Psoas muscle (tissue), 8 donors: ENCODE results near the gene EIPR1. TPM values are rescaled to one million over a fixed set of nuclear protein-coding genes. Genes with fewer than 3 reads are reported as not detected.

ENCODE experiments used
- ATAC-seq, 4 donors: fragments of 200-7000 bp; cut with Tn5 transposase; one replicate each; pipeline ENCODE4 v1.9.1; 2020; ENCODE audit warnings: moderate library complexity in 3 of 4, mild to moderate bottlenecking in 2 of 4
- DNase-seq, 2 donors: peaks; one replicate each; pipeline ENCODE4 v3.0.0-alpha.2; 2020
- H3K27ac ChIP-seq: fragments of 200-600 bp; one replicate; pipeline ENCODE4 v1.8.0; 2022
- H3K27me3 ChIP-seq, 3 donors: fragments of 200-600 bp in 1 of 3; one replicate each; pipeline versions ENCODE4 v1.6.1 to v1.8.0; 2013 to 2022; ENCODE audit warnings: low read length in 2 of 3, mild to moderate bottlenecking in 2 of 3, moderate library complexity in 1 of 3; ENCODE audit not compliant: insufficient read depth in 3 of 3
- H3K36me3 ChIP-seq, 2 donors: fragments of 200-600 bp in 1 of 2; one replicate each; pipeline versions ENCODE4 v1.6.1 to v1.8.0; 2013 to 2022; ENCODE audit warnings: low read depth in 1 of 2, mild to moderate bottlenecking in 1 of 2, moderate library complexity in 1 of 2; ENCODE audit not compliant: insufficient read depth in 1 of 2
- H3K4me1 ChIP-seq: fragments of 200-600 bp; one replicate; pipeline ENCODE4 v1.8.0; 2022
- H3K4me3 ChIP-seq: fragments of 200-600 bp; one replicate; pipeline ENCODE4 v1.8.0; 2022; ENCODE audit warnings: mild to moderate bottlenecking
- H3K9me3 ChIP-seq: fragments of 200-600 bp; one replicate; pipeline ENCODE4 v1.8.0; 2022
- WGBS, 3 donors: extraction: QIAGEN DNeasy Blood & Tissue Kit; methylation state at CpG; one replicate each; pipeline versions ENCODE4 v1.1.6 to v1.1.7; 2013; 5-methylcytosine and 5-hydroxymethylcytosine counted together
- intact Hi-C, 2 donors: fragments of 100-400 bp; cut with DNase I; formaldehyde crosslinking; loops; one replicate each; pipeline versions ENCODE4 v1.11.0 to v1.14.2; 2022
- polyA plus RNA-seq, 3 donors: library from polyadenylated mRNA; stranded (reverse); fragments of 200-250 nt; gene quantifications; one replicate each; pipeline ENCODE4 v1.2.3, GENCODE V29; 2013
- total RNA-seq, 4 donors: library from RNA; stranded (reverse); fragmentation: NEBNext Ultra II Directional in 2 of 4; extraction: Animal tissue kit (Norgen Biotek cat#: 25700) in 2 of 4; gene quantifications; one replicate each; pipeline versions ENCODE4 v1.2.1 to v1.2.4, GENCODE V29; 2021 to 2023
- TF ChIP-seq, protein P1 (sequence below): fragments of 200-600 bp; IDR thresholded peaks from one replicate; pipeline ENCODE4 v1.8.0; 2022; ENCODE audit warnings: antibody characterized with exemption
- donor health status: healthy with polysubstance abuse.
- donor health status: DM: no; HTN: no; CAD: no; lungs with moderate emphysema.
- donor health status: Bipolar disorder and iron deficiency.
- donor health status: healthy.
- donor health status: DM: yes; HTN: yes; CAD: no.
- donor health status: DM: no; HTN: no; CAD: no.
- donor health status: DM: no; HTN: no; CAD: no.
- donor health status: DM: yes; HTN: yes; CAD: no.

EIPR1 gene
- total and polyA plus RNA-seq, 7 donors: 9.7 to 42.1 (median 12.5) TPM

DNA sequence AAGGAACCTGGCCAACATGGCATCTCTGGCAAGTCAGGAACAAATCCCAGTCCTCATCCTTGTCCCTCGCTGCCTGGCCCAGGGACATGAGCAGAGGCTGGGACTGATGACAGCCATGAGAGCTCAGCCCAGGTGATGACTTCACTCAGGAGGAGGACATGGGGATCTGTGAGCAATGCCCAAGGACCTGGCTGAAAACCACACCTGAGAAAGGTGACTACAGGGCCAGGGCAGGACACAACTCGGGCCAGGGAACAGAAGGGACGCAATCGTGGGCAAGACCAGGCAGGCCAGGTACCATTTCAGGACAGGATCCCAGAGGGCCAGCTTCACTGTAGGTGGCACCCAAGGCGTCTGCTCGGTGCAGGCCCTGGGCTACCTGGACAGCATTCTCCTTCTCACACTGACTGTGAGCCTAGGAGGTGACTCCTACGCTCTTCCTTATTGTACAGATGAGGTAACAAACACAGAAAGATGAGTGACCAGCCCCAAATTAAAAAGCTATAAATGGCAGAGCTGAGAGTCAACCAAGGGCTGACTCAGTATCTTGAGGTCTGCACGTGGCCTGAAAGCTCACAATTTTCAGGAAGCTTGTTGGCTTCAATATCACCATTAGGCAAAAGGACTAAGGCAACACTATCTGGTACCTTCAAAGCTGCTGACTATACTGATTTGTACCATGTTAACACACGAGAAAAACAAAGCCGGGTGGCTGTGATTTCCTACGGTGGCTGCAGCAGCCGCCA, 141.1 kb downstream of the EIPR1 start:
- Histone ChIP-seq H3K36me3 (no peaks in the 10 kb centered on the region), H3K9me3 (no peaks in the 10 kb centered on the region), H3K4me3 (no peak overlapping the region), H3K27ac (no peak overlapping the region), H3K27me3 (no peaks in the 10 kb centered on the region), H3K4me1 (no peaks in the 10 kb centered on the region)
- TF ChIP-seq, protein P1, sequence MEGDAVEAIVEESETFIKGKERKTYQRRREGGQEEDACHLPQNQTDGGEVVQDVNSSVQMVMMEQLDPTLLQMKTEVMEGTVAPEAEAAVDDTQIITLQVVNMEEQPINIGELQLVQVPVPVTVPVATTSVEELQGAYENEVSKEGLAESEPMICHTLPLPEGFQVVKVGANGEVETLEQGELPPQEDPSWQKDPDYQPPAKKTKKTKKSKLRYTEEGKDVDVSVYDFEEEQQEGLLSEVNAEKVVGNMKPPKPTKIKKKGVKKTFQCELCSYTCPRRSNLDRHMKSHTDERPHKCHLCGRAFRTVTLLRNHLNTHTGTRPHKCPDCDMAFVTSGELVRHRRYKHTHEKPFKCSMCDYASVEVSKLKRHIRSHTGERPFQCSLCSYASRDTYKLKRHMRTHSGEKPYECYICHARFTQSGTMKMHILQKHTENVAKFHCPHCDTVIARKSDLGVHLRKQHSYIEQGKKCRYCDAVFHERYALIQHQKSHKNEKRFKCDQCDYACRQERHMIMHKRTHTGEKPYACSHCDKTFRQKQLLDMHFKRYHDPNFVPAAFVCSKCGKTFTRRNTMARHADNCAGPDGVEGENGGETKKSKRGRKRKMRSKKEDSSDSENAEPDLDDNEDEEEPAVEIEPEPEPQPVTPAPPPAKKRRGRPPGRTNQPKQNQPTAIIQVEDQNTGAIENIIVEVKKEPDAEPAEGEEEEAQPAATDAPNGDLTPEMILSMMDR: no peak
- 81 to 85% (median 84%) methylated on average over 12 of the region's 12 CpGs for WGBS, 3 donors
- intact Hi-C loops: no loop called here
- no peak for DNase-seq
- peak; percentile 19 to 52 (median 44) for ATAC-seq

DNA sequence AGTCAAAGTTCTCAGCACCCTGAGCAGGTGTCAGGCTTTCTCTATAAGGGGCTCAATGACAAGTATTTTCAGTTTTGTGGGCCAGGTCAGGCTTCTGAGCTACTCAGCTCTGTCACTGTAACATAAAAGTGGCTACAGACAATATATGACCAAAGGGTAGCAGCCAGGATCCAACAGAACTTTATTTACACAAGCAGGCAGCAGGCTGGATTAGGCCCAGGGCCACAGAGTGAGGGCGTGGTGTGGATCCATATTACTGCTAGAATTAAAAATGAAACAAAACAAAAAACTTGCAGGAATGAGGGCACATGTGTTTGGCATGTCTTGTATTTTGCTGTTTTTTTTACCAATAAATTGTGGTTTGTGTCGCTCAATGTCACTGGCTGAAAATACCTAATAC, 143.7 kb downstream of the EIPR1 start:
- H3K36me3 ChIP-seq: no peaks in the 10 kb centered on the region
- H3K27ac ChIP-seq: no peak overlapping the region
- H3K27me3 ChIP-seq: no peaks in the 10 kb centered on the region
- TF ChIP-seq, protein P1: no peak
- no peaks in the 10 kb centered on the region for H3K9me3 ChIP-seq
- no peak overlapping the region for H3K4me3 ChIP-seq
- intact Hi-C loops: no loop called here
- 79 to 94% (median 89%) methylated on average over 2 of the region's 2 CpGs for WGBS, 3 donors
- H3K4me1 ChIP-seq: no peaks in the 10 kb centered on the region
- DNase-seq: no peak
- ATAC-seq: no peak

DNA sequence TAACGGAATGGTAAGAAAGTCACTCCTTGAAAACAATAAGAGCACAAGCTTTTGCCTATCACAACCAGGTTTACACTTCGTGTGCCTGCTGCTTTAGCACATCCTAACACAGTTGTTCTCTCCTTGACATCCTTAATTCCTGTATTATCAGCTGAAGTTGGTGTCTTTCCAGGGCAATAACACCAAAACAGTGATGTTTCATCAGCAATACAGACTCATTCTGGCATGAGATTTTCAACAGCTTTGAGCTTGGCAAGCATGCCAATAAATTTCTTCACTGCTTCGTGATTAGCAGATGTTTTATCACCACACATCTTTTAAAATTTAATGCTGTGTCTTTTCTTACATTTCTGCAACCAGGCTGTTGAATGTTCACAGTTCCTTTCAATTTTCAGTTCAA, 148.4 kb downstream of the EIPR1 start:
- TF ChIP-seq, protein P1: no peak
- 65 to 75% (median 69%) methylated on average over 3 of the region's 3 CpGs for WGBS, 3 donors
- Histone ChIP-seq H3K36me3 (no peaks in the 10 kb centered on the region), H3K27ac (no peak overlapping the region), H3K4me3 (no peak overlapping the region), H3K9me3 (no peaks in the 10 kb centered on the region), H3K4me1 (no peaks in the 10 kb centered on the region), H3K27me3 (no peaks in the 10 kb centered on the region)
- ATAC-seq: no peak
- intact Hi-C loops: no loop called here
- no peak for DNase-seq

DNA sequence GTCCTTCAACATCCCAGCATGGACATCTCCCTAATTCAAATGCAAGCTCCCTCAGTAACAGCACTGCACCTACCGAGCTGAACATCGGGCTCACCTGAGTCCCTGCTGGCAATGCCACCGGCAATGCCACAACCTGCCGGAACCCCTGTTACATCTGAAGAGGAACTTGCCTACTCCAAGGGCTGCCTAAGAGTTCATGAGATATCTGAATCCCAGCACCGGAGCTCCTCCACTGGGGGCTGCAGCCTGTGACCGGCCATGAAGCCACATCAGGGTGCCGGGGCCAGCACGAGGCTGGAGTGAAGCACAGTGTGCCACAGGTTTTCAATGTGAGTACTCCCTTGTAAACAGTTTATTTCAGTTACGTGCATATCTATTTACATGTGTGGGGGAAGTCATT, 152.9 kb downstream of the EIPR1 start:
- Histone ChIP-seq H3K4me1 (no peaks in the 10 kb centered on the region), H3K9me3 (no peaks in the 10 kb centered on the region), H3K27me3 (no peaks in the 10 kb centered on the region), H3K27ac (no peak overlapping the region), H3K36me3 (no peaks in the 10 kb centered on the region), H3K4me3 (no peak overlapping the region)
- TF ChIP-seq, protein P1: no peak
- DNase-seq (no peak), ATAC-seq (no peak)
- WGBS, 3 donors: 84 to 92% (median 87%) methylated on average over 9 of the region's 9 CpGs
- intact Hi-C loops: no loop called here
